Natural killer cell (primary cell): ENCODE measurements around the gene KPNB1. TPM values are rescaled to one million over a fixed set of nuclear protein-coding genes. Genes with fewer than 3 reads are reported as not detected.
A peak's percentile ranks its signal among the peaks of the same experiment; 100 is the strongest.

Experiments used
- ATAC-seq, 3 donors: fragments of 150-1000 bp in 2 of 3; fragments of 200-7000 bp in 1 of 3; cut with Tn5 transposase; 1 replicate in 1 of 3; 2 replicates in 2 of 3; pipeline ENCODE4 v1.10.0; 2021; ENCODE audit warnings: mild to moderate bottlenecking in 2 of 3, moderate library complexity in 2 of 3
- DNase-seq, 2 donors: peaks; one replicate each; pipeline versions ENCODE4 v3.0.0 to v3.0.0-alpha.2; 2013 to 2021; ENCODE audit warnings: mixed read lengths in 1 of 2
- H3K27ac ChIP-seq: one replicate; pipeline ENCODE4 v1.5.1; 2013; ENCODE audit warnings: mild to moderate bottlenecking, low read length
- H3K27me3 ChIP-seq: one replicate; pipeline ENCODE4 v1.6.1; 2013; ENCODE audit warnings: low read length; ENCODE audit not compliant: control insufficient read depth, insufficient read depth
- H3K36me3 ChIP-seq: one replicate; pipeline ENCODE4 v1.6.1; 2013; ENCODE audit warnings: low read length; ENCODE audit not compliant: control insufficient read depth, insufficient read depth
- H3K4me1 ChIP-seq: one replicate; pipeline ENCODE4 v1.6.1; 2013; ENCODE audit warnings: low read length; ENCODE audit not compliant: control insufficient read depth, insufficient read depth
- H3K4me3 ChIP-seq: one replicate; pipeline ENCODE4 v1.5.1; 2013; ENCODE audit warnings: low read length
- H3K9me3 ChIP-seq: one replicate; pipeline ENCODE4 v1.6.1; 2013; ENCODE audit warnings: low read length; ENCODE audit not compliant: control insufficient read depth, insufficient read depth
- H3K27ac Mint-ChIP-seq, 2 donors: one replicate each; pipeline ENCODE4 v1.8.0; 2022; ENCODE audit warnings: mild to moderate bottlenecking in 2 of 2, mixed read lengths in 2 of 2, moderate library complexity in 1 of 2
- H3K27me3 Mint-ChIP-seq, 2 donors: one replicate each; pipeline ENCODE4 v1.8.0; 2022; ENCODE audit warnings: low read depth in 2 of 2, mixed read lengths in 2 of 2
- H3K36me3 Mint-ChIP-seq: one replicate; pipeline ENCODE4 v1.8.0; 2022; ENCODE audit warnings: mixed read lengths
- H3K4me1 Mint-ChIP-seq, 2 donors: one replicate each; pipeline ENCODE4 v1.8.0; 2022; ENCODE audit warnings: mixed read lengths in 2 of 2
- H3K4me3 Mint-ChIP-seq: one replicate; pipeline ENCODE4 v1.8.0; 2022; ENCODE audit warnings: mild to moderate bottlenecking, moderate library complexity, mixed read lengths
- H3K9me3 Mint-ChIP-seq, 2 donors: one replicate each; pipeline ENCODE4 v1.8.0; 2022; ENCODE audit warnings: mixed read lengths in 2 of 2
- WGBS: methylation state at CpG from one replicate; pipeline ENCODE4 v1.1.7; 2013; ENCODE audit warnings: missing lambda C conversion rate; ENCODE audit not compliant: insufficient coverage; 5-methylcytosine and 5-hydroxymethylcytosine counted together
- intact Hi-C: fragments of 100-400 bp; cut with micrococcal nuclease; formaldehyde crosslinking; loops from one replicate; pipeline ENCODE4 v1.14.2; 2022
- total RNA-seq, 4 donors: library from RNA; stranded (reverse); fragments of 120-200 nt in 1 of 4; gene quantifications; one replicate each; pipeline versions ENCODE4 v1.2.3 to v1.2.4, GENCODE V29; 2013 to 2022
- TF ChIP-seq, protein P1 (sequence below): fragments of 200-600 bp; IDR thresholded peaks from one replicate; pipeline ENCODE4 v1.8.0; 2022; ENCODE audit warnings: antibody characterized with exemption

Gene KPNB1
- total RNA-seq, 3 donors from 2014 or later (not counting 1 experiment from before 2014, with no cell fraction given), result 236 to 273 (median 259) TPM

DNA sequence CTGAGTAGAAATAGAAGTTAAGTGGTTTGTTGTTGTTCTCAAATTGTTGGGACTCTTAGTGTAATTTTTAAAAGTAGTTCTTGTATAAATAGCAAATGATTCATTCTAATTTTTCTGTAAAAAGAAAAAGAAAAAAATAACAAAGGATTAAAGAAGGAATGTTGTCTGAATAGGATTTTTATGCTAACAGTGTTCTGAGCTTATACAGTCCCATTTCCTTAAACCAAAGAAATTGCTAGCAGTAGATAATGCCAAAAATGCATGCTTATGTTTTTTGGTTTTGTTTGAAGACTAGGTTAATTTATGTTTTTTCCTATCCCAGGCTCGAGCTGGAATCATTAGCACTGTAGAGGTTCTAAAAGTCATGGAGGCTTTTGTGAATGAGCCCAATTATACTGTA lies 44.7 kb upstream of the KPNB1 start:
- intact Hi-C loops, result no loop called here
- Mint-ChIP-seq H3K27me3 (no peaks in the 10 kb centered on the region), H3K4me3 (no peak overlapping the region), H3K4me1 (peaks cover 0 to 9% of the 10 kb centered on the region in 2 donors), H3K9me3 (no peaks in the 10 kb centered on the region), H3K27ac (no peak overlapping the region), H3K36me3 (peaks cover 9% of the 10 kb centered on the region)
- H3K36me3 ChIP-seq, result peaks cover 64% of the 10 kb centered on the region
- no peak for ATAC-seq
- DNase-seq, result no peak
- H3K4me3 ChIP-seq, result no peak overlapping the region
- TF ChIP-seq, protein P1, sequence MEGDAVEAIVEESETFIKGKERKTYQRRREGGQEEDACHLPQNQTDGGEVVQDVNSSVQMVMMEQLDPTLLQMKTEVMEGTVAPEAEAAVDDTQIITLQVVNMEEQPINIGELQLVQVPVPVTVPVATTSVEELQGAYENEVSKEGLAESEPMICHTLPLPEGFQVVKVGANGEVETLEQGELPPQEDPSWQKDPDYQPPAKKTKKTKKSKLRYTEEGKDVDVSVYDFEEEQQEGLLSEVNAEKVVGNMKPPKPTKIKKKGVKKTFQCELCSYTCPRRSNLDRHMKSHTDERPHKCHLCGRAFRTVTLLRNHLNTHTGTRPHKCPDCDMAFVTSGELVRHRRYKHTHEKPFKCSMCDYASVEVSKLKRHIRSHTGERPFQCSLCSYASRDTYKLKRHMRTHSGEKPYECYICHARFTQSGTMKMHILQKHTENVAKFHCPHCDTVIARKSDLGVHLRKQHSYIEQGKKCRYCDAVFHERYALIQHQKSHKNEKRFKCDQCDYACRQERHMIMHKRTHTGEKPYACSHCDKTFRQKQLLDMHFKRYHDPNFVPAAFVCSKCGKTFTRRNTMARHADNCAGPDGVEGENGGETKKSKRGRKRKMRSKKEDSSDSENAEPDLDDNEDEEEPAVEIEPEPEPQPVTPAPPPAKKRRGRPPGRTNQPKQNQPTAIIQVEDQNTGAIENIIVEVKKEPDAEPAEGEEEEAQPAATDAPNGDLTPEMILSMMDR, result no peak
- no peaks in the 10 kb centered on the region for H3K4me1 ChIP-seq
- 100% methylated on average over 1 of the region's 1 CpG for WGBS
- no peak overlapping the region for H3K27ac ChIP-seq
- H3K27me3 ChIP-seq, result no peaks in the 10 kb centered on the region
- no peaks in the 10 kb centered on the region for H3K9me3 ChIP-seq

DNA sequence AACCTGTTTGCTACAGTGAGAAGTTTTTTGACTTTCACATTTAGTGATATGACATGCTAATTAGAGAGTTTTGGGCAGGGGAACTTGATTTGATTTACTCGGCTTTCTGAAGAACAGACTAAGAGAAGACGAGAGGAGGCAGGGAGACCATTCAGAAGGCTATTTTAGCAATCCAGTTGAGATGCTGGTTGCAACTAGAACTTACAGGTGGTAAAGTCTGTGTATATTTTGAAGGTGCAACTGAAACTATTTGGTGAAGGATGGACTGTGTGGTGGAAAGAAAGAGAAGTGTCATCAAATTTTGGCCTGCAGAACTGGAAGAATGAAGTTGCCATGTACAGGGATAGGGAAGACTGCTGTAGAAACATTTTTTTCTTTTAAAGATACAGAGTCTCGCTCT lies 42.2 kb upstream of the KPNB1 start:
- no peak overlapping the region for H3K4me3 ChIP-seq

DNA sequence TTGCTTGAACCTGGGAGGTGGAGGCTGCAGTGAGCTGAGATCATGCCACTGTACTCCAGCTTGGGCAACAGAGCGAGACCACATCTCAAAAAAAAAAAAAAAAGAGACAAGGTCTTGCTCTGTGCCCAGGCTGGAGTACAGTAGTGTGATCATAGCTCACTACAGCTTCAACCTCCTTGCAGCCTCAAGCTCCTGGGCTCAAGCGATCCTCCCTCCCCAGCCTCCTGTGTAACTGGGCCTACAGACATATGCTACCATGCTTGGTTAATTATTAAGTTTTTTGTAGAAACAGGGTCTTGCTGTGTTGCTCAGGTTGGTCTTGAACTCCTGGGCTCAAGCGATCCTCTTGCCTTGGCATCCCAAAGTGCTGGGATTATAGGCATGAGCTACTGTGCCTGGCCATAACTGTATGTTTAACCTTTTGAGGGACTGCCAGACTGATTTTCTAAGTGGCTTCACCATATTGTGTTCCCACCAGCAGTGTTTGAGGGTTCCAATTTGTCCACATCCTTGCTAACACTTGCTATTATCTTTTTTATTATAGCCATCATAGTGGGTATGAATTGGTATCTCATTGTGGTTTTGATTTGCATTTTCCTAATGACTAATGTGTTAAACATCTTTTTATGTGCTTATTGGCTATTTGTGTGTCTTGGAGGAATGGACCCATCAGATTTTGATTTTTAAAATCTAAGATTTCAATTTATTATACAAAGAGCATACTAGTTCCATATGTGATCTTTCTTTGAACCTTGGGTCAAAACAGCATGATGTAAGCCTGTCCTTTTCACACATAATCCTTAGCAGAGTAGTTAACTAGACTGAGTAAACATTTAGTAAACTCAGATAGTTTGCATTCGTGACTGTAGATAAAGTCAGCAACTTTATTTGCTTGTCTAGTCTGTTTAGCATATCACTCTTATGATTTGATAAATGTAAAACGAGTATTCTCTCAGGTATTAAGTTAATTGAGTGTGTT lies 38.1 kb upstream of the KPNB1 start:
- H3K27me3 Mint-ChIP-seq, result no peaks in the 10 kb centered on the region
- intact Hi-C loops, result loop anchor here (10.0 kb wide), 1 partner anchor 667 kb away; no protein-coding TSS in a partner anchor
- H3K4me3 Mint-ChIP-seq, result no peak overlapping the region
- no peak overlapping the region for H3K27ac ChIP-seq
- peaks cover 0 to 8% of the 10 kb centered on the region in 2 donors for H3K4me1 Mint-ChIP-seq
- H3K4me3 ChIP-seq, result no peak overlapping the region
- DNase-seq (no peak), ATAC-seq (no peak)
- no peaks in the 10 kb centered on the region for H3K4me1 ChIP-seq
- WGBS, result 100% methylated on average over 3 of the region's 5 CpGs
- no peaks in the 10 kb centered on the region for H3K9me3 ChIP-seq
- TF ChIP-seq, protein P1, result no peak
- H3K9me3 Mint-ChIP-seq, result no peaks in the 10 kb centered on the region
- peaks cover 36% of the 10 kb centered on the region for H3K36me3 ChIP-seq
- H3K27me3 ChIP-seq, result no peaks in the 10 kb centered on the region
- no peak overlapping the region for H3K27ac Mint-ChIP-seq
- H3K36me3 Mint-ChIP-seq, result no peaks in the 10 kb centered on the region

More for the DNA sequence above, 42.2 kb upstream of the KPNB1 start:
- peaks cover 49% of the 10 kb centered on the region for H3K36me3 ChIP-seq
- no peak overlapping the region for H3K4me3 Mint-ChIP-seq
- no peak for DNase-seq
- ATAC-seq, result no peak
- no peaks in the 10 kb centered on the region for H3K27me3 Mint-ChIP-seq
- intact Hi-C loops, result no loop called here
- H3K9me3 ChIP-seq, result no peaks in the 10 kb centered on the region
- H3K4me1 ChIP-seq, result no peaks in the 10 kb centered on the region
- no peak overlapping the region for H3K27ac ChIP-seq
- H3K27ac Mint-ChIP-seq, result peak overlapping the region in 1 of 2 donors; percentile 25
- no peaks in the 10 kb centered on the region for H3K27me3 ChIP-seq
- 97% methylated on average over 3 of the region's 3 CpGs for WGBS
- no peaks in the 10 kb centered on the region for H3K36me3 Mint-ChIP-seq
- peaks cover 0 to 9% of the 10 kb centered on the region in 2 donors for H3K4me1 Mint-ChIP-seq
- TF ChIP-seq, protein P1, result no peak
- no peaks in the 10 kb centered on the region for H3K9me3 Mint-ChIP-seq
